HG02938 (cell line): ENCODE data around the gene SERTAD2.

ENCODE experiments used
- ATAC-seq: cut with Tn5 transposase; IDR thresholded peaks from one replicate; pipeline ENCODE4 v1.9.1; 2021; ENCODE audit warnings: mild to moderate bottlenecking, moderate library complexity; ENCODE audit not compliant: unreplicated experiment

The SERTAD2 gene

GRCh38 chr2:64649626-64650025 is 4.1 kb downstream of the SERTAD2 start:
- ATAC-seq, result no peak

GRCh38 chr2:64649013-64649484 is 4.7 kb downstream of the SERTAD2 start:
- ATAC-seq, result no peak

GRCh38 chr2:64646007-64646880 is 7.5 kb downstream of the SERTAD2 start:
- ATAC-seq, result no peak

GRCh38 chr2:64644458-64645382 is 9.0 kb downstream of the SERTAD2 start:
- ATAC-seq, result peak; percentile 44

- ATAC-seq, result peak; percentile 2
Observed at GRCh38 chr2:64643838-64644457, 9.8 kb downstream of the SERTAD2 start.

GRCh38 chr2:64641599-64641998 is 12.1 kb downstream of the SERTAD2 start:
- no peak for ATAC-seq

- ATAC-seq, result no peak
Observed at GRCh38 chr2:64640153-64641044, 13.3 kb downstream of the SERTAD2 start.

GRCh38 chr2:64639691-64640090 is 14.0 kb downstream of the SERTAD2 start:
- no peak for ATAC-seq

- no peak for ATAC-seq
Observed at GRCh38 chr2:64638502-64639120, 15.1 kb downstream of the SERTAD2 start.

GRCh38 chr2:64637931-64638330 is 15.8 kb downstream of the SERTAD2 start:
- no peak for ATAC-seq

GRCh38 chr2:64637000-64637635 is 16.6 kb downstream of the SERTAD2 start:
- ATAC-seq, result peak; percentile 56

GRCh38 chr2:64635976-64636911 is 17.5 kb downstream of the SERTAD2 start:
- ATAC-seq, result peak; percentile 64

- no peak for ATAC-seq
Observed at GRCh38 chr2:64634345-64635267, 19.1 kb downstream of the SERTAD2 start.

- ATAC-seq, result no peak
Observed at GRCh38 chr2:64632835-64633819, 20.6 kb downstream of the SERTAD2 start.

GRCh38 chr2:64631771-64632170 is 21.9 kb downstream of the SERTAD2 start:
- no peak for ATAC-seq

- no peak for ATAC-seq
Observed at GRCh38 chr2:64630752-64631151, 23.0 kb downstream of the SERTAD2 start.
